ENCODE measurements around the gene CLDND2.

Gene CLDND2

GRCh38 chr19:51352783-51353360 is 15.9 kb downstream of the CLDND2 start:
- Mint-ChIP-seq H3K4me3 (no peak overlapping the region), H3K36me3 (ENCODE audit: low read depth) (peaks cover 64% of the 10 kb centered on the region), H3K9me3 (no peaks in the 10 kb centered on the region), H3K27ac (no peak overlapping the region), H3K27me3 (no peaks in the 10 kb centered on the region), H3K4me1 (ENCODE audit: low read depth) (peaks cover 25% of the 10 kb centered on the region)
- DNase-seq = no peak

- Mint-ChIP-seq H3K36me3 (ENCODE audit: low read depth) (peaks cover 69% of the 10 kb centered on the region), H3K27me3 (no peaks in the 10 kb centered on the region), H3K9me3 (no peaks in the 10 kb centered on the region), H3K4me3 (no peak overlapping the region), H3K4me1 (ENCODE audit: low read depth) (peaks cover 18% of the 10 kb centered on the region), H3K27ac (peak overlapping the region; percentile 53)
- no peak for DNase-seq
Observed at GRCh38 chr19:51351266-51351990, 17.4 kb downstream of the CLDND2 start.

- Mint-ChIP-seq H3K27me3 (no peaks in the 10 kb centered on the region), H3K36me3 (ENCODE audit: low read depth) (peaks cover 73% of the 10 kb centered on the region), H3K4me3 (no peak overlapping the region), H3K27ac (peak overlapping the region; percentile 34), H3K9me3 (no peaks in the 10 kb centered on the region), H3K4me1 (ENCODE audit: low read depth) (no peaks in the 10 kb centered on the region)
- DNase-seq = no peak
Observed at GRCh38 chr19:51347209-51347928, 21.4 kb downstream of the CLDND2 start.

GRCh38 chr19:51346742-51347141 is 22.1 kb downstream of the CLDND2 start:
- H3K4me3 Mint-ChIP-seq = no peak overlapping the region
- H3K36me3 Mint-ChIP-seq (ENCODE audit: low read depth) = peaks cover 67% of the 10 kb centered on the region
- no peak for DNase-seq
- H3K4me1 Mint-ChIP-seq (ENCODE audit: low read depth) = no peaks in the 10 kb centered on the region
- no peaks in the 10 kb centered on the region for H3K9me3 Mint-ChIP-seq
- H3K27me3 Mint-ChIP-seq = no peaks in the 10 kb centered on the region
- H3K27ac Mint-ChIP-seq = no peak overlapping the region

GRCh38 chr19:51345076-51345620 is 23.7 kb downstream of the CLDND2 start:
- H3K9me3 Mint-ChIP-seq = no peaks in the 10 kb centered on the region
- DNase-seq = no peak
- peaks cover 2% of the 10 kb centered on the region for H3K4me1 Mint-ChIP-seq (ENCODE audit: low read depth)
- no peak overlapping the region for H3K27ac Mint-ChIP-seq
- no peak overlapping the region for H3K4me3 Mint-ChIP-seq
- H3K27me3 Mint-ChIP-seq = peaks cover 3% of the 10 kb centered on the region
- peaks cover 51% of the 10 kb centered on the region for H3K36me3 Mint-ChIP-seq (ENCODE audit: low read depth)

- DNase-seq = no peak
- Mint-ChIP-seq H3K27me3 (peaks cover 3% of the 10 kb centered on the region), H3K4me1 (ENCODE audit: low read depth) (peaks cover 16% of the 10 kb centered on the region), H3K9me3 (peaks cover 2% of the 10 kb centered on the region), H3K36me3 (ENCODE audit: low read depth) (peaks cover 33% of the 10 kb centered on the region), H3K4me3 (no peak overlapping the region), H3K27ac (peak overlapping the region; percentile 13)
Observed at GRCh38 chr19:51342631-51343569, 25.9 kb downstream of the CLDND2 start.

- H3K4me1 Mint-ChIP-seq (ENCODE audit: low read depth) = peaks cover 16% of the 10 kb centered on the region
- H3K27me3 Mint-ChIP-seq = peaks cover 3% of the 10 kb centered on the region
- no peak for DNase-seq
- peak within 1 kb of the TSS; percentile 13 for H3K27ac Mint-ChIP-seq
- peaks cover 2% of the 10 kb centered on the region for H3K9me3 Mint-ChIP-seq
- H3K36me3 Mint-ChIP-seq (ENCODE audit: low read depth) = peaks cover 25% of the 10 kb centered on the region
- peak within 1 kb of the TSS; percentile 65 for H3K4me3 Mint-ChIP-seq
Observed at GRCh38 chr19:51341976-51342580, 26.7 kb downstream of the CLDND2 start, which contains the start of gene VSIG10L. Gene VSIG10L (minus strand): TSS chr19:51342139. CDS start chr19:51342124, 15 bp downstream.

- Mint-ChIP-seq H3K4me3 (peak overlapping the region; percentile 65), H3K9me3 (peaks cover 2% of the 10 kb centered on the region), H3K27me3 (peaks cover 3% of the 10 kb centered on the region), H3K36me3 (ENCODE audit: low read depth) (peaks cover 16% of the 10 kb centered on the region), H3K4me1 (ENCODE audit: low read depth) (peaks cover 16% of the 10 kb centered on the region), H3K27ac (no peak overlapping the region)
- no peak for DNase-seq
Observed at GRCh38 chr19:51341066-51341465, 27.7 kb downstream of the CLDND2 start.

GRCh38 chr19:51339687-51340656 is 28.8 kb downstream of the CLDND2 start:
- peak overlapping the region; percentile 81 for H3K4me3 Mint-ChIP-seq
- peaks cover 3% of the 10 kb centered on the region for H3K27me3 Mint-ChIP-seq
- peak overlapping the region; percentile 88 for H3K27ac Mint-ChIP-seq
- H3K9me3 Mint-ChIP-seq = peaks cover 2% of the 10 kb centered on the region
- peaks cover 16% of the 10 kb centered on the region for H3K4me1 Mint-ChIP-seq (ENCODE audit: low read depth)
- H3K36me3 Mint-ChIP-seq (ENCODE audit: low read depth) = peaks cover 9% of the 10 kb centered on the region
- DNase-seq = peak; percentile 97

GRCh38 chr19:51339313-51339686 is 29.5 kb downstream of the CLDND2 start:
- Mint-ChIP-seq H3K9me3 (peaks cover 2% of the 10 kb centered on the region), H3K4me1 (ENCODE audit: low read depth) (peaks cover 16% of the 10 kb centered on the region), H3K27me3 (peaks cover 3% of the 10 kb centered on the region), H3K36me3 (ENCODE audit: low read depth) (peaks cover 5% of the 10 kb centered on the region), H3K27ac (peak overlapping the region; percentile 88), H3K4me3 (peak overlapping the region; percentile 81)
- DNase-seq = no peak

GRCh38 chr19:51338563-51339312 is 30.1 kb downstream of the CLDND2 start:
- Mint-ChIP-seq H3K9me3 (peaks cover 2% of the 10 kb centered on the region), H3K27me3 (peaks cover 3% of the 10 kb centered on the region), H3K36me3 (ENCODE audit: low read depth) (no peaks in the 10 kb centered on the region), H3K27ac (peak overlapping the region; percentile 88), H3K4me3 (peak overlapping the region; percentile 81), H3K4me1 (ENCODE audit: low read depth) (peaks cover 16% of the 10 kb centered on the region)
- DNase-seq = peak; percentile 95

GRCh38 chr19:51337861-51338562 is 30.8 kb downstream of the CLDND2 start:
- peaks cover 3% of the 10 kb centered on the region for H3K27me3 Mint-ChIP-seq
- peaks cover 2% of the 10 kb centered on the region for H3K9me3 Mint-ChIP-seq
- no peak for DNase-seq
- H3K27ac Mint-ChIP-seq = no peak overlapping the region
- peak overlapping the region; percentile 81 for H3K4me3 Mint-ChIP-seq
- peaks cover 16% of the 10 kb centered on the region for H3K4me1 Mint-ChIP-seq (ENCODE audit: low read depth)
- H3K36me3 Mint-ChIP-seq (ENCODE audit: low read depth) = no peaks in the 10 kb centered on the region

All from activated T-cell treated with anti-CD3 and anti-CD28 coated beads, Interleukin-2, amount 50 U/mL, for 24 hours (primary cell).